HG03432 (cell line): ENCODE data around the gene F13A1.

Experiments used
- ATAC-seq: cut with Tn5 transposase; IDR thresholded peaks from one replicate; pipeline ENCODE4 v1.9.1; 2021; ENCODE audit warnings: mild to moderate bottlenecking, moderate library complexity; ENCODE audit not compliant: unreplicated experiment

F13A1 gene

GRCh38 chr6:6121943-6122342, 198.5 kb downstream of the F13A1 start:
- ATAC-seq = no peak

GRCh38 chr6:6105472-6106036, 214.9 kb downstream of the F13A1 start:
- ATAC-seq = no peak
